HG03175 (cell line): ENCODE data around the gene STK11.

Experiments used
- ATAC-seq: cut with Tn5 transposase; IDR thresholded peaks from one replicate; pipeline ENCODE4 v1.9.1; 2021; ENCODE audit warnings: mild to moderate bottlenecking, moderate library complexity; ENCODE audit not compliant: unreplicated experiment

STK11 gene, protein sequence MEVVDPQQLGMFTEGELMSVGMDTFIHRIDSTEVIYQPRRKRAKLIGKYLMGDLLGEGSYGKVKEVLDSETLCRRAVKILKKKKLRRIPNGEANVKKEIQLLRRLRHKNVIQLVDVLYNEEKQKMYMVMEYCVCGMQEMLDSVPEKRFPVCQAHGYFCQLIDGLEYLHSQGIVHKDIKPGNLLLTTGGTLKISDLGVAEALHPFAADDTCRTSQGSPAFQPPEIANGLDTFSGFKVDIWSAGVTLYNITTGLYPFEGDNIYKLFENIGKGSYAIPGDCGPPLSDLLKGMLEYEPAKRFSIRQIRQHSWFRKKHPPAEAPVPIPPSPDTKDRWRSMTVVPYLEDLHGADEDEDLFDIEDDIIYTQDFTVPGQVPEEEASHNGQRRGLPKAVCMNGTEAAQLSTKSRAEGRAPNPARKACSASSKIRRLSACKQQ

DNA sequence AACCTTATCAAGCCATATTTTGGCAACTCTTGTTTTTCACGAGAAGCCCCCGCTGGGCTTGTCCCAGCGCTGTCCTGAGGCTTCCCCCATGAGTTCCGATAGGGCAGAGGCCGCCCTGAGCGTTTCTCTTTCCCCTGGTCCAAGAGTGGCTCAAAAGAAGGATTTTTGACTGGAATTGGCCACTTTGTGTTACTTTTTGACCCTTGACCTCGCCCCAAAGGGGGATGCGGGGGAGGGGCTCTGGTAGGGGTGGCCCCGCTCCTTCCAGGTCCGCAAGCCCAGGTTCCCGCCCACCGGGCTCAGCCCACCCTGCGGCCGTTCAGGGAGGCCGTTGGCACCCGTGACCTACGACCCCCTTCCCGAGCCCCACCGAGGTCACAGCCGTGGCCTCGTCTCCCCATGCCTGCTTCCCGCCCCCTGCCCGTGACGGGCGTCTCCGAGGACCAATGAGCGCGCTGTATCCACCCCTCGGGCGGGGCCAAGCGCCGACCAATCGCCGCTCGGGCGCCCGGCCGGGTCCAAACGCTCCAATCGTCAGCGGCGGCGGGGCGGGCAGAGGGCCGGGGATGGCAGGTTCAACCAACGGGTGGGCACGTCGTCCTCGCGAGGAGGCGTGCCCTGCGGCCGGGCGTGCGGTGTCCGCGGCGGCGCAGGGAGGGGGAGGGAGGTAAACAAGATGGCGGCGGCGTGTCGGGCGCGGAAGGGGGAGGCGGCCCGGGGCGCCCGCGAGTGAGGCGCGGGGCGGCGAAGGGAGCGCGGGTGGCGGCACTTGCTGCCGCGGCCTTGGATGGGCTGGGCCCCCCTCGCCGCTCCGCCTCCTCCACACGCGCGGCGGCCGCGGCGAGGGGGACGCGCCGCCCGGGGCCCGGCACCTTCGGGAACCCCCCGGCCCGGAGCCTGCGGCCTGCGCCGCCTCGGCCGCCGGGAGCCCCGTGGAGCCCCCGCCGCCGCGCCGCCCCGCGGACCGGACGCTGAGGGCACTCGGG is at the start of gene STK11:
Gene STK11, plus strand, starts transcription at position 665 of the 986 bp plus-strand sequence. CDS start 1,136 bp downstream, outside the sequence.
- peak; percentile 89 for ATAC-seq

DNA sequence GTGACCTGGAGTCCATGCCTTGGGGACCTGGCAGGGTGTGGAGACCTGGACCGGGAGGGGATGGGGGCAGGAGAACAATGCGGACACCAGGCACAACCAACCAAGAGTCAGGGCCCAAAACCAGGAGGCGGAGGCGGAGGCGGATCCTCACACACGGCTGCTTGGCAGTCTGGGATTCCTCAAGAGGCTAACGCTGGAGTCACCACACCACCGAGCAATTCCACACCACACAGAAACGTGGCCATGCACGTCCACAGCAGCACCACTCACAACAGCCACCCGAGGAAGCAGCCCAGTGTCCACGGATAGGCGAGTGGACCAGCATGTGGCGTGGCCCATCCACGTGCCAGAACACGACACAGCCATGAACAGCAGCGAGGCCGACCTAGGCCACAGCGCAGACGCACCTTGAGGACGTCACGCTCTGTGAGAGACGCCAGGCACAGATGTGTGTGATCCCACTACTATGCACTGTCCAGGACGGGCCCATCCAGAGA is 49.2 kb upstream of the STK11 start:
- ATAC-seq = no peak

DNA sequence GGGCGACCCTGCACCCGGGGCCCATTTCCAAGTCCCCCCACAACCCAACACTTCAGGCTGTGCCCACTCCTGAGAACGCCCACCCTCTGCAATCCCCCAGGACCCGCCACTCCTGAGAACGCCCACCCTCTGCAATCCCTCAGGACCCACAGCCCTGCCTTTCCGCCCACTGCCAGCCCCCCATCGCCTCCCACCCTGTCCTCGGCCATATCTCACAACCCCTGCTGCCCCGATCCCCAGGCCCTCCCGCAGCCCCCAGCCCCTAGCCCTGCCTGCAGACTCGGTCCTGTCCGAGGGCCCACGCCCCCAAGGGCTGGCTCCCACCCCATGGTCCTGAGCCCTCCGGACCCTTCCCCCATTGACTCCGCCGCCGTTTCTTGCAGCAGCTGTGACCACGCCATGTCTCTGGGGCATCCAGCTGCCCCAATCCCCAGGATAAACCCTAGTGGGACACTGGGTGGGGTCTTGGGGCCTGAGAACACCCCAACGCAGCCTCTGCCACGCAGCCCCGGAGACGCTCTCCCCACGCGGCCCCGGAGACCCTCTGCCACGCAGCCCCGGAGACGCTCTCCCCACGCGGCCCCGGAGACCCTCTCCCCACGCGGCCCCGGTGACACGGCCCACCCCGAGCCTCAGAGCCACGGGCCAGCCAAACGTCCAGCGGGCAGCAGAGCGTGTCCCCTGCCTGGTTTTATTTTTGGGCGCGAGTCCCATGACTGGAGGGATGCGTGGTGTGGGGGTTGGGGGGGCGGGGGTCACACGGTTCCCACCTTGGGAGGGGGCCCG is 48.6 kb upstream of the STK11 start:
- ATAC-seq = no peak

DNA sequence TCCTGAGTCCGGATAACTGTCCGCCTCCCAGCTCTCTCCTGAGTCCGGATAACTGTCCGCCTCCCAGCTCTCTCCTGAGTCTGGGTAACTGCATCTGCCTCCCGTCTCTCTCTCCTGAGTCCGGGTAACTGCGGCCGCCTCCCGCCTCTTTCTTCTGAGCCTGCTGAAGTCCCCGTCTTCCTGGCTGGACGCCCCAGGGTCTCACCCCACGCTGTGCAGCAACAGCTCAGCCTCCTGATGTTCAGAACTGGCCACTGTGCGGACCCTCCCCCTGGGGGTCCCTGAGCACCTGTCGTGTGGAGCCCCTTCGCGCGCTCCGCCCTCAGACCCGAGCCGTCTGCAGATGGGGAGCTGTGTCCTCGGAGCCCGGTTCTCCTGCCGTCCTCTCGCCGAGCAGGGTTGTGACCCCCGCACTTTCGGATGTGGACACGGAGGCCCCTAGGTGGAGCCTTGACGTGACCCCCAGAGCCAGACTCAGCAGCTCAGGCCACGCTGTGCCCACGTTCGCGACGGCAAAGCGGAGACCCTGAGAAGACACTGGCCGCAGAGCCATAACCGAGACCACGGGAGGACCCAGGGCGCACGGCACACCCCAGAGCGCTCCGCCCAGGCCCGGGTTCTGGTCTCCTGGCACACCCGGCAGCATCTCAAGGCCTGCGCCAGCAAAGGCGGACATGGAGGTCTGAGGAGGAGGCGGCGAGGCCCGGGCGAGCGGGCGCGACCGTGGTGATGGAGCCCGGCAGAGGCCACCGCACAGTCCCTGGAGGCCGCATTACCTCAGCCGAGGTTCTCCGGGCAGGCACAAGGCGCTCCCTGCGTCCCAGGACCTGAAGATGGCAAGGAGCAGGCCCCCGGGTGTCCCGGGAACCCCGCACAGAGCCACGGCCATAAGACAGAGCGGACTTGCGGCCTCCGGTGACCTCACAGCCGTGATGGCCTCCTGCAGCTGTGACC is 47.4 kb upstream of the STK11 start:
- no peak for ATAC-seq

DNA sequence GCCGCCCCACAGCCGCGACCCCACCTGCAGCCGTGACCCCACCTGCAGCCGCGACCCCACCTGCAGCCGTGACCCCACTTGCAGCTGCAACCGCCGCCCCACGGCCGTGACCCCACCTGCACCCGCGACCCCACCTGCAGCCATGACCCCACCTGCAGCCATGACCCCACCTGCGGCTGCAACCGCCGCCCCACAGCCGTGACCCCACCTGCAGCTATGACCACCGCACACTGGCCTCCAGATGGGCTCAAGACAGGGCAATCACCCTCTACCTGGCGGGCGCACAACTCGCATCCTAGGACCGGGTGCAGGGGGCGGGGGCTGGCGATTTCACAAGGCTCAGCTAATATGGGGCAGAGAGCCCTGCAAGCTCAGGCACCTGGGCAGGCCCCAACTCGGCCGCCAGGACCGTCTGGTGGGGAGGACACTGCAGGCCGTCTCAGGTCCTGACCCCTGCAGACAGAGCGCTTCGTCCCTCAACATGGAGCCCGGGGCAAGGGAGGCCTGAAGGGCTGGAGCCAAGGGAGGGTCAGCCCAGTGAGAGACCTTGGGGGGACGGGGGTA is 46.6 kb upstream of the STK11 start:
- ATAC-seq = no peak

DNA sequence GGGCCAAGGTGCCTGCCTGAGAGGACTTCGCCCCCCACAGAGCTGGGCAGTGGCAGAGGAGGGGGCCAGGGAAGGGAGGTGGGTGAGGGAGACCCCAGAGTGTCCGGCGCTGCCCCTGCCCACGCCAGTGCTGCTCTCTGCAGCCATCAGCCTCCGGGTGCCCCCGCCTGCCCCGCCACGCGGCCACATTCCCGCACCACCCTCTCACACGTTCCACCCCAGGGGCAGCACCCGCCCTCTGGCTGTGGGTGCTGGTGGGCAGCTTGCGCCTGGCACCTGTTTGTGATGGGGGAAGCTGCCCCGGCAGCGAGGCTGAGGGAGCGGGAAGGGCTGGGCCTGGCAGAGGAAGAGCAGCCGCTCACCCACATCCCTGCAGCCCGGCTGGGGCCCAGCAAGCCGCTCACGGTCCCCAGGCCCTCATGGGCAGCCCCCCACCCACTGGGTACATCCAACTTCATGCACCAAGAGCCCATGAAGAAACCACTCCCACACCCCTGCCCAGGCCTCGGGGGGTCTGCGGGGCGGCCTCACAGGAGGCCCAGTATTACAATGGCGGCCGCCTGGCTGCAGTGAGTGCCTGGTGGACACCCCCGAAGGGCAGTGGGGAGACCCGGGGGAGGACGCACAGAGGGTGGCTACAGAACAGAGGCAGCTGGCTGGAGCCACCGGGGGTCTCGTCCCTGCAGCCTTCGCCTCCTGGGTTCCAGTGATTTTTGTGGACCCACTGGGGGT is 45.5 kb upstream of the STK11 start:
- no peak for ATAC-seq

DNA sequence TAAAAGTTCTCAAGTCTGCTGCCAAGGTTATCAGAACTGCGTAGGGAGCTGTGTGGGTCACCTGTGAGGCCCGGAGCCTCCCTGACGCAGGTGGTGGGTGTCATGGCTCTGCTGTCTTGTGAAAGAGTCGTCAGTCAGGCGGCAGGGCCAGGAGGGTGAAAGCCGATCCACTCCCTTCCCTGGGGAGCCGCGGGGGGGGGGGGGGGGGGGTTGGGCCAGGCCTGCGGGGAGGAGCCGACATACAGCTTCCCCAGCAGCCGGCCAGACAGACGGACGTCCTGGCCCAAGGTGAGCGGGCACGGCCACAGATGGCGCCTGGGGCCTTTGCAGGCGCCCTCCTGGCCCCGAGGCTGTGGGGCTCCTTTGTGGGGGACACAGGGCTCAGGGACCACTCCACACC is 43.9 kb upstream of the STK11 start:
- no peak for ATAC-seq

DNA sequence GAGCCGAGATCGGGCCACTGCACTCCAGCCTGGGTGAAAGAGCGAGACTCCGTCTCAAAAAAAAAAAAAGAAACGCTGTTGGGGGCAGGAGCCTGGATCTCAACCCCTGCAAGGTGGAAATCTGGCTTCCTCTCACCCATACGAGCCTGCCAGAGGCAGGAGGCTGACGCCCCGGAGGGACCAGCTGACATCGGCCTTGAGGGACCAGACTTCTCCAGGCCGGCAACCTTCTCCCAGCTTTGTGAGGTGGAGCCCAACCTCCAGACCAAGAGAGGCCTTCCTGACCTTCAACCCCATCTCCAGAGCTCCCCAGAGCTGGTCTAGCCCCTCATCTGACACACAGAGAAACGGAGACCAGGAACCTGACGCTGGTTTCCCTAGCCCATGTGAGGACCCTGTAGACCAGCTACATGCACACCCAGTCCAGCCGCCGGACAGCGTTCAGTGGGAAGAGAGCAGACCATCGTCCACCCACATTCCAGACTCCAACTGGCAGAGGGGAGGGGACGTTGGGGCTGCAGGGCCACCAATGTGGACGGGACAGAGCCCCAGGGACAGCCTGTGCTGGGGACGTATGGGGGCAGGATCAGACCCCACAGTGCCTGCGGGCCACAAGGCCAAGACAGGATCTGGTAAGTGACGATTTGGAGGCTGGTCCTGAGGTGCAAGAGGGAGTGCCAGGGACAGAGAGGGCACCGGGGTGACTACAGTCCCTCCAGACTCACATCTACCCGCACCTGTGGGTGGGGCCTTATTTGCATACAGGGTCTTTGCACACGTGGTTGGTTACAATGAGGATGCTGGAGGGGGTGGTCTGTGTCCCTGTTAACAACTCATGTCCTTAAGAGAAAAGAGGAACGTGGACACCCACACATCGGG is 42.9 kb upstream of the STK11 start:
- ATAC-seq = no peak

DNA sequence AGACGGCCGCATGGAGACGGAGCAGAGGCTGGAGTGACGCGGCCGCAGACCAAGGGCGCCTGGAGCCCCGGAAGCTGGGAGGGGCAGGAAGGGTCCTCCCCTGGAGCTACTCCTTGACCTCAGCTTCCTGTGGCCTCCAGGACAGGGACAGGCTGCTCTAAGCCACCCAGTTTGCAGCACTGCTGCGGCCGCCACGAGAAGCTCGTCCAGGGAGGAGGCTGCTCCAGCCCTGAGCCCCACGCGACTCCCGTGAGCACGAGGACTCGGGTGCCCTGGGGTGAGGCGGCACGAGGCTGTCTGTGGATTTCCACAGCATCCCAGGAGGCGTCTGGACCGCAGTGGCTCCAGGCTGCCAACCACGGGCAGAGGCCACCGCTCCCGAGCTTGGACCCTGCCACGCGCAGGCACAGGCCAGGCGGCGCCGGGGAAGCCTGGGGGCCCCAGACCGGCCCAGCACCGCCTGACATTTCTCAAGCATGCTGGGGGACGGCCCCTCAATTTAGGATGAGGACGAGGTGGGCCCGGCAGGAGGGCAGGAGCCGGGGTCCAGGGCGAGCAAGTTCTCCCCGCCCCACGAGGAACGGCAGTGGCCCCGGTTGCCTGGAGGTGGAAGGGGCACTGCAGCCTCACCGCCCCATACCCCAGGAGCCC is 42.2 kb upstream of the STK11 start:
- no peak for ATAC-seq

DNA sequence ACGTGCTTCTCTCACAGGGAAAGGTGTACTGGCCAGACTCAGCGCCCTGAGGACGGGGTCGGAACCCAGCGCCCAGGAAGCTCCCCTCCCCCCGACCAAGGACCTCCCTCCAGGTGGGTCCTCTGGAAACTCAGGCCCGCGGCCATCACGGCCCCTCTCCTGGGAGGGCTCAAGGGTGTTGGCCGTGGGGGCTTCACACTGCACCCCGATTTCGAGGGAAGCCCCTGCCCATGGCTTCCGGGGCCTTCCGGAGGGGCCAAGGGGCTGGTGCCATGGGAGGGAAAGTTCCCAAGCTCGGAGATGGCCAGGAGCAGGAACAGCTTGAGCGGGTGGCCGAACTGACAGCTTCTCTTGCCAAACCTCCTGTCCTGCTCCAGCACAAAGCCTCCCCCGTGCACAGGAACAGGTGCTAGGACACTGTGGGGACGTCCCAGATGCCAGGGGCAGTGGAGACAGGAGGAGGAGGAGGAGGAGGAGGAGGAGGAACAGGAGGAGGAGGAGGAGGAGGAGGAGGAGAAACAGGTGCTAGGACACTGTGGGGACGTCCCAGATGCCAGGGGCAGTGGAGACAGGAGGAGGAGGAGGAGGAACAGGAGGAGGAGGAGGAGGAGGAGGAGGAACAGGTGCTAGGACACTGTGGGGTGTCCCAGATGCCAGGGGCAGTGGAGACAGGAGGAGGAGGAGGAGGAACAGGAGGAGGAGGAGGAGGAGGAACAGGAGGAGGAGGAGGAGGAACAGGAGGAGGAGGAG is 41.5 kb upstream of the STK11 start:
- no peak for ATAC-seq

DNA sequence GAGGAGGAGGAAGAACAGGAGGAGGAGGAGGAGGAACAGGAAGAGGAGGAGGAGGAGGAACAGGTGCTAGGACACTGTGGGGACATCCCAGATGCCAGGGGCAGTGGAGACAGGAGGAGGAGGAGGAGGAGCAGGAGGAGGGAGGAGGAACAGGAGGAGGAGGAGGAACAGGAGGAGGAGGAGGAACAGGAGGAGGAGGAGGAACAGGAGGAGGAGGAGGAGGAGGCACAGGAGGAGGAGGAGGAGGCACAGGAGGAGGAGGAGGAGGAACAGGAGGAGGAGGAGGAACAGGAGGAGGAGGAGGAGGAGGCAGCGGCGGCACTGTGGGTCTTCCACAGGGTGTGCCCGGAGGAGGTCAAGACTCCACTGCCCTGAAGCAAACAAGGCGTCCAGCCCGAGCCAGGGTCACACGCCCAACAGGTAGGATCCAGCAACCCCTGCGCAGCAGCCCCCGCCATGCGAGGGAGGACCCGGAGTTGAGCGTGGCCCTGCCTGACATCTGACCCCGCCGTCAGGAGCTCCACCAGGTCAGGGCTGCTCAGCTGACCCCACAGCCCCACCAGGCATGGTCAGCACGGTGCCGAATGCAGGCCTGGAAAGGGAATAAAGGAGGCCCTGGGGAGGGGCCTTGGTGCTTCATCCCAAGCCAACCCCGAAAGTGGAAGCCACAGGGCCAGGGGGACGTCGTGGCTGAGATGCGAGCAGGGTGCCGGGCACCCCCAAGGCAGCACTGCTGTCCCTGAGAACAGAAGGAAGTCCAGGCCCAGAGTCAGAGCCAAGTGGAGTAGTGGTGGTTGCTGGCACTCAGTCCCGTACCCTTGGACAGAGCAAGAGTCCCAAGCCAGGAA is 40.7 kb upstream of the STK11 start:
- no peak for ATAC-seq

DNA sequence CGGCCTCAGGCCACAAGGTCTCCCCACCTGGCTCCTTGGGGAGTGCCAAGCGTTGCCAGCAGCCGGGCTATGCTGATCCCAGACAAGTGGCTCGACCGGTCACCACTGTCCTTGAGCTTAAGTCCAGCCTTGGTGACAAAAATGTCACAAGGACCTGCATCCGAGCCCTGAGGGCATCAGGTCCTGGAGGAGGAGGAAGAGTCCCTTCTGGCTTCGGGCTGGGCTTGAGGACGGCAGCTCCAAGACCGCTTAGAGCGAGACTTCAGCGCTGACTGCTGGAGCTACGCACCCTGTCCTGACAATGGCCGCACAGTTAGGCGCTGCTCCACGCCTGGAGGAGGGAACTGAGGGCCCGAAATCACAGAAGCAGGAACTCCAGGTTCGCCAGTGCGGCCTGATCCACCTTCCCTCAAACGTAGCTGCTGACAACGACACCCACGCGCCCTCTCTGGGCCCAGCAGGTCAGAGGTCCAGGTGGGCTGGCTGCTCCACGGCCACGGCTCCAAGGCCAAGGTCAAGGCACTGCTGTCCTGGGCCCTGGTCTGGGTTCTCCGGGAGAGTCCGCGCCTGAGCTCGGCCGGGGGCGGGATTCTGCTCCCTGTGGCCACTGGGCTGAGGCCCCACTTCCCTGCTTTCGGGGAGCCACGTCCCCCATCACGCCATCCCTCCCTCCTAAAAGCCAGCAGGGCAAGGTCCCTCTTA is 38.6 kb upstream of the STK11 start:
- no peak for ATAC-seq

DNA sequence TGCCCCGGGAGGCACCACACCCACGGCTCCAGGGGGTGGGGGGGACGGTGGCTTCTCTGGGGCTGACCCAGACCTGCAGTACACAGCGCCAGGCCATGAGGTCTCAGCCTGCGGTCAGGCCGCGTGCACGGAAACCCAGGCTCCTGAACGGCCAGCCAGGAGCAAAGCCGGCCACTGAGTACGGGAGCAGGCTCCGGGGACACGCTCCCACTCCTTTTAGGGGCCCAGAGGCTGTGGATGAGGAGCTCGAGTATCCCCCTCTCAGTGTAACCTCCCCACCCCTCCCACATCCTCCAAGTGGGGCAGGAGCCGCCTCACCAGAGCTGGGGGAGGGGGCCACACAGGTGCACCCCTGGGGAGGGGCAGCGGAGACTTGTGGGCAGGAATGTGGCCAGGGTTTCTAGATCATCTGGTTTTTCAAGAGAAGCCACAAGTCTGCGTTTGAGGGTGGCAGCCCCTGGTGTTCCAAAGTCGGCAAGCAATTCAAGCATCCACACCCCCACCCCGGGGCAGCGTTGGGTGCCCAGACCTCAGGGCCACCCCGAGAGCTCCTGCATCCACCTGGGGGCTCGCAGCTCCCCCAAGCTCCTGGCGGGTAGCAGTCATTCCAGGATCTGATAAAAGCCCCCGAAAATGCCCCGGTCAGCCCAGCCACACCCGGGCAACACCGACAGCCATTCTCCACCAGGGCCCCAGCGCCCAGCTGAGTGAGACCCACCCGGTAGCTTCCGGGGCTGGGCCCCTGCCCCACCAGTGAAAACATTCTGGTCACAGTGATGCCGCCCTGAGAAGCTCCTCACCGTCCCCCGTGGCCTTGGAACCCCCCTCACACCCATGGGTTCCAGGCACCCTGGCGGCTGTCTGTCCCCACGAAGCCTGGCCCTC is 37.6 kb upstream of the STK11 start:
- ATAC-seq = no peak
